Stimulated activated CD8-positive, alpha-beta memory T cell treated with anti-CD3 and anti-CD28 coated beads, Interleukin-15, amount 100 ng/mL, for 1 hour (primary cell): ENCODE data around the gene ATP2B3.

Experiments
- DNase-seq: peaks from one replicate; pipeline ENCODE4 v3.0.0-alpha.2; 2020; ENCODE audit warnings: low read depth

The ATP2B3 gene

GRCh38 chrX:153533091-153533490 is 15.6 kb downstream of the ATP2B3 start:
- DNase-seq, result no peak

- no peak for DNase-seq
These were observed 19.6 kb downstream of the ATP2B3 start for GRCh38 chrX:153537080-153537479.

GRCh38 chrX:153537526-153538295 is 20.3 kb downstream of the ATP2B3 start:
- no peak for DNase-seq

- DNase-seq, result no peak
These were observed 21.0 kb downstream of the ATP2B3 start for GRCh38 chrX:153538424-153538823.

GRCh38 chrX:153539171-153539978 is 21.9 kb downstream of the ATP2B3 start:
- DNase-seq, result peak; percentile 19

- no peak for DNase-seq
These were observed 22.5 kb downstream of the ATP2B3 start for GRCh38 chrX:153539979-153540358.

- no peak for DNase-seq
These were observed 27.3 kb downstream of the ATP2B3 start for GRCh38 chrX:153544727-153545126.

- no peak for DNase-seq
These were observed 28.9 kb downstream of the ATP2B3 start for GRCh38 chrX:153546386-153546785.

- no peak for DNase-seq
These were observed 29.8 kb downstream of the ATP2B3 start for GRCh38 chrX:153547195-153547594.

- DNase-seq, result no peak
These were observed 31.8 kb downstream of the ATP2B3 start for GRCh38 chrX:153549231-153549630.

GRCh38 chrX:153549807-153550206 is 32.4 kb downstream of the ATP2B3 start:
- no peak for DNase-seq

- DNase-seq, result no peak
These were observed 33.7 kb downstream of the ATP2B3 start for GRCh38 chrX:153551135-153551534.

- peak; percentile 46 for DNase-seq
These were observed 37.2 kb downstream of the ATP2B3 start for GRCh38 chrX:153554519-153555167.

GRCh38 chrX:153556767-153557166 is 39.3 kb downstream of the ATP2B3 start:
- DNase-seq, result no peak

- DNase-seq, result no peak
These were observed 40.3 kb downstream of the ATP2B3 start for GRCh38 chrX:153557618-153558355.

- no peak for DNase-seq
These were observed 42.6 kb downstream of the ATP2B3 start for GRCh38 chrX:153560000-153560399.

GRCh38 chrX:153560466-153560865 is 43.0 kb downstream of the ATP2B3 start:
- no peak for DNase-seq

- no peak for DNase-seq
These were observed 43.9 kb downstream of the ATP2B3 start for GRCh38 chrX:153561337-153561736.

GRCh38 chrX:153562546-153562945 is 45.1 kb downstream of the ATP2B3 start:
- no peak for DNase-seq

GRCh38 chrX:153564047-153564606 is 46.7 kb downstream of the ATP2B3 start:
- DNase-seq, result no peak

- DNase-seq, result no peak
These were observed 48.6 kb downstream of the ATP2B3 start for GRCh38 chrX:153565996-153566580.
